Sigmoid colon (tissue), 4 donors: Measurements from ENCODE around the gene NREP.

ENCODE experiments used
- CTCF ChIP-seq, 4 experiments: fragments of 450-650 bp in 3 of 4; fragments of 200-600 bp in 1 of 4; IDR thresholded peaks; one replicate each; pipeline ENCODE4 v1.5.1; 2016 to 2019; ENCODE audit warnings: antibody characterized with exemption in 4 of 4, mild to moderate bottlenecking in 3 of 4, moderate library complexity in 2 of 4
- EP300 ChIP-seq, 4 donors: sonication (generic); formaldehyde crosslinking; IDR thresholded peaks; one replicate each; pipeline ENCODE4 v1.6.1; 2017; ENCODE audit warnings: antibody characterized with exemption in 4 of 4
- POLR2A ChIP-seq, 2 donors: fragments of 450-650 bp; IDR thresholded peaks; one replicate each; pipeline ENCODE4 v1.6.1; 2016; ENCODE audit warnings: antibody characterized with exemption in 2 of 2, mild to moderate bottlenecking in 2 of 2, moderate library complexity in 2 of 2
- POLR2AphosphoS5 ChIP-seq, 4 donors: sonication (generic); formaldehyde crosslinking; IDR thresholded peaks; one replicate each; pipeline ENCODE4 v1.6.1; 2017; ENCODE audit warnings: antibody characterized with exemption in 4 of 4

DNA sequence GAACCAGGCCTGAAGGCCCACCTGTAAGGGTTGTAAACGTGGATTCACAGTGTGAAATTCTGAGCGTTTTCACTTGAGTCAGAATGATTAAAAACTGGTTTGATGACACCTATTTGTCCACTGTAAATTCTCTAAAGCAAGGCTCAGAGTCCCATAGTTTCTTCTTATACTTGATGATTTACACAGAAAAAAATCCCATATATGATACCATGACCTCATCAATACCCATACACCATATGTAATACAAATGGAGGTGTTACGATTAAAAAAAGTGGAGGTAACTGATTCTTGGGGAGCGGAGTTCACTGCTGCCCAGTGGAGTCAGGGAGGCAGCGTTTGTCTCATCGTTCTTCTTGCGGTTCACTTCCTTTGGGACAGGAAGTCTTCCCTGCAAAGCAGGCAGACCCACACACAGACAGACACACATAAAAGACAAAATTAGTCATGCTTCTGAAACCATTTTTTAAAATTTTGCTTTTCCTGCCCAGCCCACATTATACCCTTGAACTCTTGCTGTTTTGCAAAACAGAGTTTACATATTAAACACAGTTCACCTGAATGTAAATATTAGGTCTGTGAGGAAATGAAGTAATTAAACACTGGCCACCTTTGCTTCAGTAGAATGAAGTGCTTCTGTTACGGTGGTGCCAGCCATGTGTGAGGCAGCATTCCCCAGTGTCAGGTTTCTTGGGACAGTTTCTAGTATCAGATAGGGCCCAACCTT is 26.2 kb downstream of the NREP start:
- TF ChIP-seq CTCF (IDR thresholded peaks at IDR 0.05) (no peak), EP300 (IDR thresholded peaks at IDR 0.05) (no peak), POLR2A (IDR thresholded peaks at IDR 0.05) (no peak), POLR2AphosphoS5 (IDR thresholded peaks at IDR 0.05) (no peak)
